ENCODE results near the gene HS2ST1. TPM values are rescaled to one million over a fixed set of nuclear protein-coding genes. Genes with fewer than 3 reads are reported as not detected.
"Not testable (repeated sequence)": the region's sequence is repeated elsewhere in the genome, so short reads cannot be mapped to it uniquely, and the experiment has no call there.

Gene HS2ST1
- total RNA-seq, 1 donor from 2014 or later: 56.4 TPM

DNA sequence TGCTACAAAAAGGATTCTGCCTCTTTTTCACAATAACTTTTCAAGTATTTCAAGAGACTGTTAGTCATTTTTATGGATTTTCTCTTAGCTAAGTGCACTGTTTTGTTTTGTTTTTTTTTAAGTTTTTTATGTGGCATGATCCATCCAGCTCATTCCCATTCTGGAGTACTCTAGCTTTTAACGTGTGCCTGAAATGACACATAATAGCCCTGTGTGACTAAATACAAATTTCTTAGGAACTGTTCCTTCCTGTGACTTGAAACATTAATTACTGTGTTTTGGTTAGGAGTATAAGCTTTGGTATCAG is 143.9 kb downstream of the HS2ST1 start:
- TF ChIP-seq, protein P1, sequence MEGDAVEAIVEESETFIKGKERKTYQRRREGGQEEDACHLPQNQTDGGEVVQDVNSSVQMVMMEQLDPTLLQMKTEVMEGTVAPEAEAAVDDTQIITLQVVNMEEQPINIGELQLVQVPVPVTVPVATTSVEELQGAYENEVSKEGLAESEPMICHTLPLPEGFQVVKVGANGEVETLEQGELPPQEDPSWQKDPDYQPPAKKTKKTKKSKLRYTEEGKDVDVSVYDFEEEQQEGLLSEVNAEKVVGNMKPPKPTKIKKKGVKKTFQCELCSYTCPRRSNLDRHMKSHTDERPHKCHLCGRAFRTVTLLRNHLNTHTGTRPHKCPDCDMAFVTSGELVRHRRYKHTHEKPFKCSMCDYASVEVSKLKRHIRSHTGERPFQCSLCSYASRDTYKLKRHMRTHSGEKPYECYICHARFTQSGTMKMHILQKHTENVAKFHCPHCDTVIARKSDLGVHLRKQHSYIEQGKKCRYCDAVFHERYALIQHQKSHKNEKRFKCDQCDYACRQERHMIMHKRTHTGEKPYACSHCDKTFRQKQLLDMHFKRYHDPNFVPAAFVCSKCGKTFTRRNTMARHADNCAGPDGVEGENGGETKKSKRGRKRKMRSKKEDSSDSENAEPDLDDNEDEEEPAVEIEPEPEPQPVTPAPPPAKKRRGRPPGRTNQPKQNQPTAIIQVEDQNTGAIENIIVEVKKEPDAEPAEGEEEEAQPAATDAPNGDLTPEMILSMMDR (conservative IDR thresholded peaks at IDR 0.05): no peak
- peaks cover 6% of the 10 kb centered on the region for H3K4me1 Mint-ChIP-seq
- DNase-seq (ENCODE audit: low read depth, low spot score): no peak
- no peaks in the 10 kb centered on the region for H3K27me3 Mint-ChIP-seq (ENCODE audit: low read depth)
- H3K27ac Mint-ChIP-seq (ENCODE audit: unreplicated experiment): no peak overlapping the region
- H3K9me3 Mint-ChIP-seq: peaks cover 6% of the 10 kb centered on the region
- H3K36me3 Mint-ChIP-seq (ENCODE audit: low read depth): peaks cover 4% of the 10 kb centered on the region
- H3K4me3 Mint-ChIP-seq: no peak overlapping the region

DNA sequence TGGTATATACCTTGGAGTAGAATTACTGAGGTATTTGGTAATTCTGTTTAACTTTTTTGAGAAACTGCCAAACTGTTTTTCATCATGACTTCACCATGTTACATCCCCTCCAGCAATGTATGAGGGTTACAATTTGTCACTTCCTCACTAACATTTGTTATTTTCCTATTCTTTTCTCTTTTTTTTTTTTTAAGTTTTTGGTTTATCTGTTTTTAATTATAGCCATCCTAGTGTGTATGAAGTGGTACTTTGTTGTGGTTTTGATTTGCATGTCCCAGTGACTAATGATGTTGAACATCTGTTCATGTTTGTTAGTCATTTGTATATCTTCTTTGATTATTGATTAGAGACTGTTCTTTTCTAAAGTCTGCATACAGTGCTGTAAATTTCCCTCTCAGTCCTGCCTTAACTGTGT is 147.3 kb downstream of the HS2ST1 start:
- Mint-ChIP-seq H3K4me3 (no peak overlapping the region), H3K36me3 (ENCODE audit: low read depth) (peaks cover 12% of the 10 kb centered on the region), H3K9me3 (peaks cover 7% of the 10 kb centered on the region), H3K27ac (ENCODE audit: unreplicated experiment) (no peak overlapping the region), H3K27me3 (ENCODE audit: low read depth) (no peaks in the 10 kb centered on the region), H3K4me1 (peaks cover 6% of the 10 kb centered on the region)
- DNase-seq (ENCODE audit: low read depth, low spot score): no peak
- TF ChIP-seq, protein P1 (conservative IDR thresholded peaks at IDR 0.05): no peak

- Mint-ChIP-seq H3K4me3 (no peak overlapping the region), H3K27ac (ENCODE audit: unreplicated experiment) (no peak overlapping the region), H3K36me3 (ENCODE audit: low read depth) (peaks cover 16% of the 10 kb centered on the region), H3K9me3 (peaks cover 10% of the 10 kb centered on the region), H3K4me1 (peaks cover 6% of the 10 kb centered on the region), H3K27me3 (ENCODE audit: low read depth) (no peaks in the 10 kb centered on the region)
- DNase-seq (ENCODE audit: low read depth, low spot score): no peak
- TF ChIP-seq, protein P1 (conservative IDR thresholded peaks at IDR 0.05): no peak
Observed at GRCh38 chr1:87062687-87063086, 148.3 kb downstream of the HS2ST1 start.

DNA sequence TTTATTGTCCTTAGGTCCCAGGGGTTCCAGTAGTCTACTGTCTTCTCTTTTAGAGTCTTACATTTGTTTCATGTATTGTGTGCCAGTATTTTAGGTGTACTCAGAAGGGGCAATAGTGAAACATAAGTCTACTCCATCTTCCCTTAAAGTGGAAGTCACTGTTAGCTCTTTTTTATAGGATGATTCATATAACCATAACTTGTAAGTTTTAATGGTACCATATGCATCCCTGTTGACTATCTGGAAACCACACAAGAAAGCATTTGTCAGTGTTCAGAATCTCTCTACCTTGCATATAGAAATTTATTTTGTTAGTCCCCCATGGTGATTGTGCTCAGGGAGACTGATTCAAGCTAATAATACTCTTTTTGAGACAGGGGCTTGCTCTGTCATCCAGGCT is 149.9 kb downstream of the HS2ST1 start:
- DNase-seq (ENCODE audit: low read depth, low spot score): no peak
- Mint-ChIP-seq H3K4me3 (no peak overlapping the region), H3K36me3 (ENCODE audit: low read depth) (peaks cover 21% of the 10 kb centered on the region), H3K27me3 (ENCODE audit: low read depth) (no peaks in the 10 kb centered on the region), H3K27ac (ENCODE audit: unreplicated experiment) (no peak overlapping the region), H3K9me3 (peaks cover 10% of the 10 kb centered on the region), H3K4me1 (no peaks in the 10 kb centered on the region)
- TF ChIP-seq, protein P1 (conservative IDR thresholded peaks at IDR 0.05): no peak

GRCh38 chr1:87064986-87065385 is 150.6 kb downstream of the HS2ST1 start:
- Mint-ChIP-seq H3K4me1 (no peaks in the 10 kb centered on the region), H3K9me3 (peaks cover 10% of the 10 kb centered on the region), H3K27me3 (ENCODE audit: low read depth) (no peaks in the 10 kb centered on the region), H3K36me3 (ENCODE audit: low read depth) (peaks cover 21% of the 10 kb centered on the region), H3K4me3 (no peak overlapping the region), H3K27ac (ENCODE audit: unreplicated experiment) (no peak overlapping the region)
- TF ChIP-seq, protein P1 (conservative IDR thresholded peaks at IDR 0.05): no peak
- DNase-seq (ENCODE audit: low read depth, low spot score): no peak

DNA sequence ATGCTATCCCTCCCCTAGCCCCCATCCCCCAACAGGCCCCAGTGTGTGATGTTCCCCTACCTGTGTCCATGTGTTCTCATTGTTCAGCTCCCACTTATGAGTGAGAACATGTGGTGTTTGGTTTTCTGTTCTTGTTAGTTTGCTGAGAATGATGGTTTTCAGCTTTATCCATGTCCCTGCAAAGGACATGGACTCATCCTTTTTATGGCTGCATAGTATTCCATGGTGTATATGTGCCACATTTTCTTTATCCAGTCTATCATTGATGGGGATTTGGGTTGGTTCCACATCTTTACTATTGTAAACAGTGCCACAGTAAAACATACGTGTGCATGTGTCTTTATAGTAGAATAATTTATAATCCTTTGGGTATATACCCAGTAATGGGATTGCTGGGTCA is 152.3 kb downstream of the HS2ST1 start:
- not testable (repeated sequence) for H3K27ac Mint-ChIP-seq (ENCODE audit: unreplicated experiment)
- peaks cover 21% of the 10 kb centered on the region for H3K36me3 Mint-ChIP-seq (ENCODE audit: low read depth)

More for the DNA sequence above, 152.3 kb downstream of the HS2ST1 start:
- not testable (repeated sequence) for H3K27me3 Mint-ChIP-seq (ENCODE audit: low read depth); DNase-seq (ENCODE audit: low read depth, low spot score); H3K9me3 Mint-ChIP-seq; H3K4me3 Mint-ChIP-seq; H3K4me1 Mint-ChIP-seq

Data from neural crest cell (in vitro differentiated cells).